CD1c-positive myeloid dendritic cell (primary cell): ENCODE measurements around the gene IL6R.
"Not testable (repeated sequence)": the region's sequence is repeated elsewhere in the genome, so short reads cannot be mapped to it uniquely, and the experiment has no call there.

ENCODE experiments used
- DNase-seq: peaks from one replicate; pipeline ENCODE4 v3.0.0-alpha.2; 2016; ENCODE audit errors: extremely low spot score

The IL6R gene

GRCh38 chr1:154483941-154484803 lies 79.0 kb downstream of the IL6R start:
- DNase-seq = no peak

DNA sequence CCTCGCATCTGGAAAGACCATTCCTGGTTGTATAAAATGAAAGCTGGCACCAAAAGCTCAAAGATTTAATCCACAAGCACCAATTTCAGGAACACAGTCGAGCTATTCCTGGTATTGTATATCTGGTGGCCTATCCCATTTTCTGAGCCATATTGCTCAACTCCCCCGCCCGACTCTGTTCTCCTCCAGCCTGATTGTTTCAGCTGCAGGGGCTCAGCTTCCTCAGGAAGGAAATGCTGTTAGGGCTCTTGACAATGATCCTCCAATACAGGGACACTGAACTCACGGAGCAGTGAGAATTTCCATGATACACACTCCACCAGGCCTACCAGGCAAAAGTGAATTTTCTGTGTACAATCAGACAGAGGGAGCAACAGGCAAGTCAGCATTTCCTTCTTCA lies 80.0 kb downstream of the IL6R start:
- no peak for DNase-seq

DNA sequence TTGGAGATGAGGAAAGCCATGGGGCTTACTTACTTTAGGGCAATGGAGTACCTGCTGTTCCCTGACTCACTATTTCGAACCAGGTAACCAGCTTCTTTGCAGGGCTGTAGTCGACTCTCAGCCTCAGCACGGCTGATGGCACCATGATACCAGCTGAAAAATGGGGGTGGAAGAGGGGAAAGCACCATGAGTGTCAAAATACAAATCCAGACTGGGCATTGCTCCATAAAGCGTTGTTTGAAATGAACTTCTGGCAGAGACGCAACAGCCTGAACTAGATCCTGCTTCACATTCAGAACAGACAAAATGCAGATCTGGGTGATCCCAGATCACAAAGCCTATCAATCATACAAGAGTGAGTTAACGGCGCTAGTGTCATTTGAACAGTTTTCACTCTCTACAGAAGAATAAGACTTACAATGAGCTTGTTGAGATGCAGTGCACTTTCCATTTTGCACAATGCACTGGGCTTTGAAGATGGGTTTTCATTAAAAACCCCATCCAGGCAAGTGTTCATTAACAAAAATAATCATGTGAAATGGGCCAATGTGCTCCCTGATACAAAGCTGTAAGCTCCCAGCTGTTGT lies 80.9 kb downstream of the IL6R start:
- DNase-seq = no peak

GRCh38 chr1:154486756-154487155 lies 81.6 kb downstream of the IL6R start:
- DNase-seq = not testable (repeated sequence)

DNA sequence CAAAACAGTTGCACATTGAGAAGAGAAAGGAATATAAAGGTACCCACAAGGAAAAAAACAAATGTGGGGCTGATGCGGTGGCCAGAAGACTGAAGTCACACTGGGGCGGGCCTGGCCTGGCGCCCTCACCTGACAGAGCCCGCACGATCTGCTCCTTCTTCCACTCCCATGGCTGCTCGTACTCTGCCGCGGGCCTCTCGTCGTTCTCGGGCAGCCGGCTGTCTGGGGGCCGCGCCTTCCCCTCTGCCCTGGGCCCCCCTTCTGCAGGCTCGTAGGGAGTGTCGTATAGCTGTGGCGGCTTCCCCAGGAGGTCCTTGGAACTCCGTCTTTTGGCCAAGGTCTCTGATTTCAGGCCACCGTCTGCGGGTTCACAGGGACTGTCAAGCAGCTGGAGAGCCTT lies 83.8 kb downstream of the IL6R start:
- no peak for DNase-seq

DNA sequence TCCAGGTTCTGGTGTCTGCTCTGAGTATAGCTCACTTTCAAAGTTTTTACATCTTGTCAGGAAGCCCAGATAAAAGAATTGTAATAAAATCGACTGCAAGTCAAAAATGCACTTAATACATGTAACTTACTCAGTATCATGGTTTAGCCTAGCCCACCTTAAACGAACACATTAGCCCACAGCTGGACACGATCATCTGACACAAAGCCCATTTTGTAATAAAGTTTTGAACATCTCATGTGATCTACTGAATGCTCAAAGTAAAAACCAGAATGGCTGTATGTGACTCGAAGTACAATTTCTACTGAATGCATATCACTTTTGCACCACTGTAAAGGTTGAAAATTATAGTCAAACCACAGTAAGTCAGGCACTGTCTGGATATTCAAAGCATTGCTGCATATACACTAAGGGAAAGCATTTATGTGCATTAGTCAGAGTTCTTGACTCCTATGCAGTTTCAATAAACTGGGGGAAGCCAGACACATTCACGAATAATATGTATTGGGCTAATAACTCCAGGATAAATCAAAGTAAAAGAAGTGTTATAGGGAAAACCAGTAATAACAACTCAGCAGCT lies 84.6 kb downstream of the IL6R start:
- DNase-seq = no peak

DNA sequence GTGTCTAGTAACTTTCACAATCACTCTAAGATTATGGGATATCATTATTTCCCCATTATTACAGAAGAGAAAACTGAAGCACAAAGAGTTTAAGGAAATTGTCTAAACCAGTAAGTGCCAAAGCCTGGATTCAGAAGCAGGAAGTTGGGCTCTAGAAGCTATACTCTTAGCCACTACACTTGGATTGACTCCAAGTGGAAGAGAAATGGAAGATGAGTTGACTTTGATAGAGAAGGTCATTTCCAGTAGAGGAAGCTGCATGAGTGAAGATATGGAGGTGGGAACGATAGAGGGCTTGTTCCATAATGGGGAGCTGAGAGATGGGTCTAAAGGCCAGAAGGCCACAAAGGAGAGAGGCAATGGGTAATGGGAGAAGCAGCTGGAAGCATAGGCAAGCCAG lies 85.2 kb downstream of the IL6R start:
- DNase-seq = peak; percentile 72

DNA sequence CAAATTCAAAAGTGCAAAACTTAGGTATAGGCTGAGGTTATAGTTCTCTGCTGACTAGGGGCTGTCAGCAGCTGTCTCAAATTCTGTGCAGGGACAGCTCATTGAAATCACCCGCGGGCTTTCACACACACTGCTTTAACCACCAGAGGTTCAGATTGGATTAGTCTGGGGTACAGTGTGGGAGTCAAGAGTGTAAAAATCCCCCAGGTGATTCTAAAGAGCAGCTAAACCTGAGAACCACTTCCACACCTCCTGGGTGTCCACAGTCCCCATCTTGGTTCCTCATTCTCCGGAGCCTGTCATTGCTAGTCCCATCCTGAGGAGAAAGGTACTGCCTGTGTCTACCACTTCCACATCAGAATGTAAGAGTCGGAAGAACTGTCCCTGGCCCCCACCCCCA lies 87.0 kb downstream of the IL6R start:
- peak; percentile 32 for DNase-seq

GRCh38 chr1:154493276-154493675 lies 88.1 kb downstream of the IL6R start:
- peak; percentile 77 for DNase-seq

DNA sequence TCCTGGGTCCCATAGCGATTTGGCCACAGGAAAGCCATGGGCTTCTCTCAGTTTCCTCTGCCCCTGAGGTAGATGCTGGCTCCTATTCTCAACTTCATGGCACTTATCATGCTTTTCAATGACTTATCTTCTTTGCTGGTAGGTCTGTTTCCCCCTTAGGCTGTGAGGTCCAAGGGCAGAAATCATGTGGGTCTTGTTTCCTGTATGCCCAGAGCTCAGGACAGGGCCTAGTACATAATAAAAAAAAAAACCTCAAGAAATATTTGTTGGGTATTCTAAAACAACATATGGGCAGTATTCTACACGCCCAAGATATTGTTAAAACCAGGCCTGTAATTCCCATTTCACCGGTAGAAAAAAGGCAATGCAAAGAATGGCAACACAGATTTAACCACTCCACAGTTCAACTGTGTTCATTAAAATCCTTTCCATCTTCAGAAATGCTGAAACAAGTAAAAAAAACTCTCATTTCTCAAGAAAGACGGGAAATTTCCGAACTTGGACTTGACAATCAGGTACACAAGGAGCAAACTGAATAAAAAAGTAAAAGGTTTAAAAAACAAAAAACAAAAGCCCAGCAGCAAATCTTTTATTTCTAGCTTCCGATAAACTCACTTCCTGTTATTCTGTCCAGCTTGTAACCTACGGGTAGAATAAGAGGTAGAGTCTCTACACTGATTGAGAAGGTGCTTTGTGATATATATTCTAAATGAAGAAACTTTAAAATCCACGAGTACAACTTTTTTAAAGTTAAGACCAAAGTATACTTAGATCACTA lies 90.5 kb downstream of the IL6R start:
- DNase-seq = no peak

GRCh38 chr1:154496383-154496782 lies 91.2 kb downstream of the IL6R start:
- no peak for DNase-seq

DNA sequence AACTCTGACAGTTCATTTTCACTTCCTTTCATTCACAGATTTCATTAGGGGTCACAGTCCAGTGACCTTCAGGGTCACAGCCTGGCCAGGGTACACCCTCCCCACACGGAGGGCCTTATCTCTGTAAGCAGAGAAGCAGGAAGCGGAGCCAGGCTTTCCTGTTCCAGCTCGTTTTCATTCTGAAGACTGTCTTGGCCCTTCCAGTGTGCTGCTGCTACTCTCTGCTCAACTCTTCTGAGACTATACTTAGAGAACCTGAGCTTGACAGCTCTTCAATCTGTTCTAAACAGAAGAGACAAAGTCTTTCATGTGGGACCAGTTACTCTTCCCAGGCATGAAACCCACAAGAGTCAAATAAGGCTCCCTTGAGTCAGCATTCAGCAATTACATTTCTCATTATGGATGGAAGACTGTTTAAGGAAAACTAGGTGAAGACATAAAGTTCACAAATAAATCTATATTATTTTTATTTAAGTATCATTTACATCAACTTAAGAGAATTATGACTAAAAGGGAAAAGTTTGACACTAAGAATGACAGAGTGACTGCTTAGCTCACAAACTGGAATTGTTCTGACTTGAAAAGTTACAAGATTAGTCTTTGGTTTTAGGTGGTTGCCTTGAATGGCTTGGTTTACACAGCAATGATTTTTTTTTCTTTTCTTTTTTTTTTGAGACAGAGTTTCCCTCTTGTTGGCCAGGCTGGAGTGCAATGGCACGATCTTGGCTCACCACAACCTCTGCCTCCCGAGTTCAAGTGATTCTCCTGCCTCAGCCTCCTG lies 92.1 kb downstream of the IL6R start:
- DNase-seq = peak; percentile 17

- no peak for DNase-seq
These were observed 94.3 kb downstream of the IL6R start for GRCh38 chr1:154499446-154499845.

- DNase-seq = no peak
These were observed 95.4 kb downstream of the IL6R start for GRCh38 chr1:154500533-154500932.

DNA sequence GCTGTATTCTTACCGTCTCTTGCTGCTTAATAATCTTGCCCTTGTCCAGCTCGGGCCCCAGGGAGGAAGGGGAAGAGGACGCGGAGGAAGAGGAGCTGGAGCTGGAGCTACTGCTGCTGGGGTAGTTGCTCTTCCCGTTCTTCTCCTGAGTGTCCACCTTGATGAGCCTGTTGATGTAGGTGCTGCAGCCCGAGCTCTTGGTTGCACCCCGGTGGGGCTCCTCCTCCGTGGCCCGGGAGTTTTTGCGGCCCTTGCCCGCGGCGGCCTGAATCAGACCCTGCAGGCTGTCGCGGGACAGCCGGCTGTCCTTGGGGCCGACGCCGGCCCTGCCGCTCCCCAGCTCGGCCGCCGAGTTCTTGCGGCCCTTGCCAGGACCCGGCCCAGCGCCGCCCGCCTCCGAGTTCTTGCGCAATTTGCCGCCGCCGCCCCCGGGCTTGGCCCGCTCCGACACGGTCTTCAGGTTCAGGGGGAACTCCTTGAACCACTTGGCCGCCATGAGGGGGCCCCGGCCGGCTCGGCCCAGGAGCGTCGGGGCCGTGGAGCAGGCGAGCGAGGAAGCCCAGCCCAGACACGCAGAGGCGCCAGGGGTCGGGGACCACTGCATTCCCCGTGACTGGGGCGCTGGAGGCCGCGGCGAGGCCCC lies 96.4 kb downstream of the IL6R start:
- peak; percentile 47 for DNase-seq

DNA sequence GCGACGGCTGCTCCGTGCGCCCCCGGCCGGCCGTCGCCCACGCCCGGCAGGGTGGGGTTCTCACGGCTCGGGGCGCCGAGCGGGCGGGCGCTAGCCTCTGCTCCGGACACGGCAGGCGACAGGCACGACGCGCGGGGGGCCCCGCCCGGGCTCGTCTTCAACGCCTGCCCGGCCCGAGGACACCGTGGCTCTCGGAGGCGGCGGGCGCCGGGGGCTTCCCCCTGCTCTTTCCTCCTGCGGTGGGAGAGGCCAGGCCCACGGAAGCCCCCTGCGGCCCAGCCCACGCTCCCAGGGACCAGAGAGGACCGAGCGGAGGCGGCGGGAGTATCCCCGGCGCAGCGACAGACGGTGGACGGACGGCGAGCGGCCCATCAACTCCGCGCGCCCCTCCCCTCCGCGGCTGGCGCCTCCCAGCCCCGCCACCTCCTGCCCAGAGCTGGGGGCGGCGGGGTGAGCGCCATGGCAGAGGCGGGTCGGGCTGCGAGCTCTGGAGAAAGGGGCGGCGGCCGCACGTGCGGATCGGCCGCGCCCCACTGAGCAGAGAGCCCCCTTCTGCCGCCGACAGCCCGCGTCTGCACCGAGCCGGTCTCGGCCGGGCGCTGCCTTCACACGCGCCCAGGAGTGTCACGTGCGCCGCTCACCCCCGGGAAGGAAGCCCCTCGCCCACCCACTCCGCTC lies 97.1 kb downstream of the IL6R start, which contains the start of the genes SHE and TDRD10:
Gene SHE, minus strand, starts transcription at position 347 of the 678 bp plus-strand sequence. CDS start 386 bp downstream, outside the sequence.
Gene TDRD10, plus strand, starts transcription at position 154 of the 678 bp plus-strand sequence. CDS start 4,685 bp downstream, outside the sequence.
- DNase-seq = no peak

DNA sequence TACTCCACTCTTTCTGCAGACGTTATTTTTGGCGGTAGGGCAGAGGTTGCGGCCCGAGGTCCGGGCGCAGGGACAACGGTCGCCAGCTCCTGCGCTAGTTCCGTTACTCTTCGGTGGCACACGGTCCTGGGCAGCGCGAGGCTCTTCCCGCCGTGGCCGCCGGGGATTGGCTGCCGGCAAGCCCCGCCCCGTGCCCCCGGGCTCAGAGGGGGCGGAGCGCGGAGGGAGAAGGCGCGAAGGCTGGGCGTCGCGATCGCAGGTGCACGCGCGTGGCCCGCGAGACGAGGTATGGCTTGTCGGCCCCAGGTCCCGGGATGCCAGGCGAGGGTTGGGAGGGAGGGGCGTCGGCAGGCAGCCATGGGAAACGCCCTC lies 97.6 kb downstream of the IL6R start:
- DNase-seq = no peak

- no peak for DNase-seq
These were observed 98.8 kb downstream of the IL6R start for GRCh38 chr1:154503898-154504297.

DNA sequence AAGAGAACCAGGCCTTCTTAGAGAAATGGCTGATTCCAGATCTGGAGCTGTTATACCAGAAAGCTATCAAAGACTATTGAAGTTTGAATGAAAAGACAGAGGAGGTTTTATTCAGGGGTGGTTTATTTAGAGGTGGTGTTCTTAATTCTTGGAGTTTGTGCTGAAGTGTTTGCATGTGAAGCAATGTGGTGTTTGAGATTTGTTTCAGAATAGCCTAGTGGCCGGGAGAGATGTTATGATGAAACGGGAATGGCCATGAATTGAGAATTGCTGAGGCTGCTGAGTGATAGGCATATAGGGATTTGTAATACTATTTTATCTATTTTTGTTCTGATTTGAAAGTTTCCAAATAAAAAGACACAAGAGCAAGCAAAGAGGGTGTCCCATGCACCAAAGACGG lies 107.6 kb downstream of the IL6R start:
- DNase-seq = no peak

DNA sequence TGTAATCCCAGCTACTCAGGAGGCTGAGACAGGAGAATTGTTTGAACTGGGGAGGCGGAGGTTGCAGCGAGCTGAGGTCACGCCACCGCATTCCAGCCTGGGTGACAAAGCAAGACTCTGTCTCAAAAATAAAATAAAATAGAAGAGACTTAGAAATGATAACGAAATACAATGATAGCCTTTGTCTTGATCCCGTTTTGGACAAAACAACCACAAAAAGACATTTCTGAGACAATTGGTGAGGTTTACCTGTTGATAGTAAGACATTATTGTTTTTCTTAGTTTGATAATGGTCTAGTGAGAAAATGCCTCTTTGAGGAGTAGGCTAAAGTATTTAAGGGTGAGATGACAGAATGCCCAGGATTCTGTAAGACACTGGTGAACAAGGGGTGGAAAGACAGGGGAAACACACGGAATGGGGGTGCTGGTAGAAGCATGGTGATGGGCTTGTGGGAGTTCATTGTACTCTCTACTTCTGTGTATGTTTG lies 109.0 kb downstream of the IL6R start:
- no peak for DNase-seq
